PC-3 (cell line): Measurements from ENCODE around the gene DPYSL4. TPM values are rescaled to one million over a fixed set of nuclear protein-coding genes. Genes with fewer than 3 reads are reported as not detected.

Source experiments
- ATAC-seq: fragments of 200-7000 bp; cut with Tn5 transposase; 2 replicates; pipeline ENCODE4 v1.9.1; 2020; ENCODE audit warnings: mild to moderate bottlenecking, moderate library complexity
- Bru-seq: library from RNA; stranded (reverse); fragments of 400-500 nt; gene quantifications from one replicate; lab custom pipeline; 2021; lab: Mats Ljungman, UMichigan
- BruChase-seq, 2 experiments: library from RNA; stranded (reverse); fragments of 400-500 nt; gene quantifications; one replicate each; lab custom pipeline; 2021; lab: Mats Ljungman, UMichigan
- BruUV-seq: library from RNA; stranded (reverse); fragments of 400-500 nt; replicated peaks from 2 replicates; lab custom pipeline; 2021; lab: Mats Ljungman, UMichigan
- CTCF ChIA-PET: fragments of 300-600 bp; sonication (Branson Sonifier 250); formaldehyde crosslinking; loops from one replicate; lab custom pipeline; 2022; ENCODE audit warnings: antibody characterized with exemption; lab: Charles Lee
- POLR2A ChIA-PET: fragments of 300-600 bp; sonication (Branson Sonifier 250); formaldehyde crosslinking; loops from one replicate; lab custom pipeline; 2022; ENCODE audit warnings: antibody characterized with exemption; ENCODE audit not compliant: unreplicated experiment; lab: Charles Lee
- DNase-seq: peaks from one replicate; pipeline ENCODE4 v3.0.0-alpha.2; 2015
- H2AFZ ChIP-seq: fragments of 300-600 bp; sonication (generic); 2 replicates; pipeline ENCODE4 v1.6.0; 2016; ENCODE audit warnings: antibody characterized with exemption, low read length
- H3F3A ChIP-seq: fragments of 300-600 bp; sonication (generic); one replicate; pipeline ENCODE4 v1.6.0; 2017; ENCODE audit warnings: antibody characterized with exemption, low read length, control low read depth, mild to moderate bottlenecking; ENCODE audit not compliant: unreplicated experiment
- H3K27ac ChIP-seq: fragments of 300-600 bp; sonication (generic); 2 replicates; pipeline ENCODE4 v1.5.1; 2016; ENCODE audit warnings: mild to moderate bottlenecking, low read length
- H3K27me3 ChIP-seq: fragments of 300-600 bp; sonication (generic); 2 replicates; pipeline ENCODE4 v1.6.1; 2016; ENCODE audit warnings: low read length, mixed read lengths
- H3K36me3 ChIP-seq: fragments of 300-600 bp; sonication (generic); 2 replicates; pipeline ENCODE4 v1.6.1; 2016; ENCODE audit warnings: low read depth, mixed run types, low read length, mixed read lengths
- H3K4me1 ChIP-seq: fragments of 300-600 bp; sonication (generic); 2 replicates; pipeline ENCODE4 v1.5.1; 2016; ENCODE audit warnings: low read length; ENCODE audit not compliant: insufficient read depth
- H3K4me2 ChIP-seq: fragments of 300-600 bp; sonication (generic); 2 replicates; pipeline ENCODE4 v1.6.0; 2016; ENCODE audit warnings: low read length
- H3K4me3 ChIP-seq: fragments of 300-600 bp; sonication (generic); 2 replicates; pipeline ENCODE4 v1.5.1; 2016; ENCODE audit warnings: mild to moderate bottlenecking, low read length, mixed read lengths
- H3K79me2 ChIP-seq: fragments of 300-600 bp; sonication (generic); 2 replicates; pipeline ENCODE4 v1.6.1; 2017; ENCODE audit warnings: low read length, mixed read lengths
- H3K9ac ChIP-seq: fragments of 300-600 bp; sonication (generic); 2 replicates; pipeline ENCODE4 v1.6.0; 2016; ENCODE audit warnings: mild to moderate bottlenecking, low read length
- H3K9me2 ChIP-seq: fragments of 300-600 bp; sonication (generic); replicated peaks from 2 replicates; pipeline ENCODE4 v1.6.1; 2016; ENCODE audit warnings: mixed run types, low read length, mixed read lengths
- H3K9me3 ChIP-seq: fragments of 300-600 bp; sonication (generic); 2 replicates; pipeline ENCODE4 v1.6.1; 2016; ENCODE audit warnings: low read length, mixed read lengths
- H4K20me1 ChIP-seq: fragments of 300-600 bp; sonication (generic); 2 replicates; pipeline ENCODE4 v1.6.1; 2016; ENCODE audit warnings: low read length, mixed read lengths
- CTCF ChIP-seq: fragments of 300-600 bp; sonication (generic); conservative IDR thresholded peaks from 2 replicates; pipeline ENCODE4 v1.5.1; 2017; ENCODE audit warnings: antibody characterized with exemption, low read depth, mild to moderate bottlenecking, low read length
- EZH2 ChIP-seq: fragments of 300-600 bp; sonication (generic); IDR thresholded peaks from one replicate; pipeline ENCODE4 v1.6.1; 2017; ENCODE audit warnings: antibody characterized with exemption, mild to moderate bottlenecking, low read length; ENCODE audit not compliant: unreplicated experiment
- EZH2phosphoT487 ChIP-seq: fragments of 300-600 bp; sonication (generic); IDR thresholded peaks from 2 replicates; pipeline ENCODE4 v1.6.1; 2018; ENCODE audit warnings: mild to moderate bottlenecking, antibody characterized with exemption, low read length, borderline replicate concordance
- intact Hi-C: fragments of 100-400 bp; cut with micrococcal nuclease; formaldehyde crosslinking; loops from 2 replicates; pipeline ENCODE4 v1.9.0; 2023
- long read RNA-seq: library from polyadenylated mRNA; unstranded; transcript quantifications from one replicate; pipeline ENCODE4 v2.0.0, GENCODE V29; 2021; ENCODE audit not compliant: unreplicated experiment
- total RNA-seq: library from RNA; depleted of rRNA; stranded (reverse); fragments of >200 nt; gene quantifications from 2 replicates; pipeline ENCODE4 v1.2.3, GENCODE V29; 2014; rRNA removed

The DPYSL4 gene
- total RNA-seq (10.2 and 10.9 TPM in 2 replicates), Bru-seq, nascent RNA (percentile 36 among the genes with signal in this experiment), BruChase-seq, experiment 1, labeled RNA remaining after a 6-hour chase (percentile 40 among the genes with signal in this experiment), BruChase-seq, experiment 2, labeled RNA remaining after a 2-hour chase (percentile 37 among the genes with signal in this experiment)
- long read RNA-seq, partial matches to known transcripts: 3 of 11 reads
- long read RNA-seq, other reads (novel, unspliced or antisense): 3 of 11 reads

- peak within 1 kb of the TSS; percentile 65 for H3K4me3 ChIP-seq
Measured at GRCh38 chr10:132186488-132187429, at the start of gene DPYSL4. TSS of gene DPYSL4 (plus strand) at chr10:132186948. CDS start at chr10:132187064, 116 bp downstream.

GRCh38 chr10:132137111-132138072 lies 49.4 kb upstream of the DPYSL4 start:
- H3K9me2 ChIP-seq: no peaks in the 10 kb centered on the region
- no peaks in the 10 kb centered on the region for H3K27me3 ChIP-seq
- H3K4me1 ChIP-seq: no peaks in the 10 kb centered on the region
- H3F3A ChIP-seq: no peaks in the 10 kb centered on the region
- no peaks in the 10 kb centered on the region for H3K9me3 ChIP-seq
- H3K36me3 ChIP-seq: no peaks in the 10 kb centered on the region
- ATAC-seq (no peak), DNase-seq (no peak)
- TF ChIP-seq CTCF (no peak), EZH2 (no peak), EZH2phosphoT487 (no peak)
- no TSS peak for BruUV-seq
- H3K4me2 ChIP-seq: no peak overlapping the region
- ChIA-PET POLR2A (no interaction called here), CTCF (no interaction called here)
- no peak overlapping the region for H3K27ac ChIP-seq
- no peaks in the 10 kb centered on the region for H3K79me2 ChIP-seq
- H3K9ac ChIP-seq: no peak overlapping the region
- intact Hi-C loops: no loop called here
- H4K20me1 ChIP-seq: no peaks in the 10 kb centered on the region
- no peak overlapping the region for H3K4me3 ChIP-seq
- no peak overlapping the region for H2AFZ ChIP-seq

More at GRCh38 chr10:132186488-132187429, at the start of gene DPYSL4:
- Histone ChIP-seq H3K4me2 (peak within 1 kb of the TSS; percentile 85), H3K36me3 (no peaks in the 10 kb centered on the region), H3K79me2 (no peaks in the 10 kb centered on the region), H2AFZ (0 out of 2 replicates have a peak within 1 kb of the TSS, but pooled peaks have one; percentile 42), H3K4me1 (peaks cover 3% of the 10 kb centered on the region; the same call in 1 of the 2 replicates), H3K27ac (no peak within 1 kb of the TSS), H4K20me1 (no peaks in the 10 kb centered on the region), H3F3A (no peaks in the 10 kb centered on the region), H3K27me3 (no peaks in the 10 kb centered on the region), H3K9ac (peak within 1 kb of the TSS; percentile 38; the same call in 1 of the 2 replicates), H3K9me3 (no peaks in the 10 kb centered on the region), H3K9me2 (no peaks in the 10 kb centered on the region)
- no TSS peak for BruUV-seq
- POLR2A ChIA-PET: no interaction called here
- peak; percentile 10 for DNase-seq
- intact Hi-C loops: no loop called here
- CTCF ChIA-PET: no interaction called here
- ATAC-seq: peak; percentile 44
- no peak for TF ChIP-seq CTCF
- no peak for TF ChIP-seq EZH2phosphoT487
- no peak for TF ChIP-seq EZH2
